GM19463 (cell line): ENCODE data around the gene LRRC28.
A peak's percentile ranks its signal among the peaks of the same experiment; 100 is the strongest.
"Not testable (repeated sequence)": the region's sequence is repeated elsewhere in the genome, so short reads cannot be mapped to it uniquely, and the experiment has no call there.

ENCODE experiments used
- ATAC-seq: cut with Tn5 transposase; IDR thresholded peaks from one replicate; pipeline ENCODE4 v1.9.1; 2021; ENCODE audit warnings: mild to moderate bottlenecking, moderate library complexity; ENCODE audit not compliant: unreplicated experiment

Gene LRRC28

DNA sequence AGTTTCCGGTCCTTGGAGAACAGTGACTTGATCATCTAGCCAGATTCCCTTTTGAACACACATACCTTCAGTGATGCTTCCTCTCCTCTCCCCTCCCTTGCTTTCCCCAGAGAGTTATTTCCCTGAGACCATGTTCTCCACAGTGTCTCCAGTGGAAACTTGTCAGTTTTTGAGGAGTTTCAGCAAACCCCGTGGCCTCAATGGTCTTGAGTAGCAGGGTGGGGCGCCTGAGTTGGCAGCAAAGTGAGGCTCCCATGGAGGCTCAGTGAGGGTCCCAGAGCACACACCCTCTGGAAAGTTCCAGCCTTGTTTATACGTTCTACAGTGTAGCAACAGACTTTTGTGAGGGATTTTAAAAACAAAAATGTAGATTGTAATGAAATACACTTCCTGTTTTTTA is 135.1 kb downstream of the LRRC28 start:
- no peak for ATAC-seq

DNA sequence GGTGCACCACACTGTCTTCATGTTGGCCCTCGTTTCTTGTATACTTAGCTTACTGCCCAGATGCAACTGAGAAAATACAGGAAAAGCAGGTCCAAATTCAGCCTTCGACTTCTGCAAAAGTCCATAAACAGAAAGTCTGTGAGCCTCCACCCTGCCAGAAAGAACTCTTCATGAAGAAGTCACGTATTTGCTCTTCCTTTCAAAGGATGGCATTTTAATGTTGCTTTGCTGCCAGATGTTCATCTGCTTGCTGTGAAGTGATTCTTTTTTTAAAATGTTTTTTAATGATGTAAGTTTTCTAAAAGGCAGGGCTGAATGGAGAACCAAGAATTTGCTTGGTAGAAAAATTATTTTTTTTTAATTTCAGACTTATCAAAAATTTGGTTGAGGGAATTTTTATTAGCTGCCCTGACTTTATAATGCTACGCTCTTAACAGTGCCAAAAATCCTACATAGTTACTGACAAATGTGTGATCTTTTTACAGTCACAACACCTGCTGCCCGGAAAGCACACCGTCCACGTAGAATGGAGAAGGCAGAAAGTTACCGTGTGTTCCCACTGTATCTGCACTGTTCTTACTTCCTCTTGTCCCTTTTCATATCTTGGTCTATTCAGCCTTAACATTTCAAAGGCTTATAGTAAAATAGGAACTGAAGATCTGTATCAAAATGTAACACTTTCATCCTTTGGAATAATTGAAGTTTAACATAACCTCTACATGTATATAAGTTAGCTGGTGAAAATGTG is 136.3 kb downstream of the LRRC28 start:
- ATAC-seq: no peak

DNA sequence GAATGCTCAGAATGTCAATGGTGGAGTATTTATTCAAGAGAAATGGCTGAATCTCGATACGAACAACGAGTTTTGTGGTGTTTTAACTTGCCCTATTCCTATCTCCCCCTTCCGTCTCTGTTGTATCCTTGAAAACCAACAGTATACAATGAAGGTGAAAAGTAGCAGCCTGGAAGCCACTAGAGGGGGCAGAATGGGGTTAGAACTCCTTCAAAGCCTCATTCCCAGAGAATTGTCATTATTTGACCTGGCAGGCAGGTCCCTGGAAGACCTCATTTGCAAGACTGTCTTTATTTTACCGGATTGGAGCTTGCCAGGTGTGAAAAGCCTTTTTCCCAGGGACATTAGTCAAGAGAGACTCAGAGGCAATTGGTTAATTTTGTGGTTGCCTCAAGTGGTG is 139.4 kb downstream of the LRRC28 start:
- no peak for ATAC-seq

DNA sequence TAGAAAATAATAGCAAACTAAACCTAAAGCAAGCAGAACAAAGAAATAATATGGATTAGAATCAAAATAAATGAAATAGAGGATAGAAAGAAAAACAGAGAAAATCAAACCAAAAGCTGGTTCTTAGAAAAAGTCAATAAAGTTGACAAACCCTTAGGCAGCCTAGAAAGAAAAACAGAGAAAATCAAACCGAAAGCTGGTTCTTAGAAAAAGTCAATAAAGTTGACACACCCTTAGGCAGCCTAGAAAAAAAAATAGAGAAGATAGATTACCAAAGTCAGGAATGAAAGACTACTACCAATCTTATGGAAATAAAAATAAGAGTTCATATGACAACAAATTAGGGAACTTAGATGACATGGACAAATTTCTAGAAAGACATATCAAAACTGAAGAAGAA is 142.4 kb downstream of the LRRC28 start:
- ATAC-seq: no peak

DNA sequence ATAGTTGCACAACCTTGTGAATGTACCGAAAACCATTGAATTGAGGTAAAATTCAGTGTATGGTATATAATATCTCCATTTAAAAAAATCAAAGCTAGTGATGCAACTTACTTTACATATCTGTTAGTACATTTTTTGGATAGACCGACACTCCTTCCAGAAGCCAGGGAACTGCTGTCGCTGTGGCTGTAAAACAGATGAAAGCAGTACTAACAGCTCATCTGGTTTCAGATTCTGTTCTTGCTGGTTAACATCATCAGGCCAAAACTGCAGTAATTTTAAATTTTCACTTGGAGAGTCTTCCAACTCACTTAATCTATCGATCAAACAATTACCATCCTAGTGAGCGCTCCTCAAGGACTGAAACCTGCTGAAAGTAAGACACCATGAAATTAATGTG is 145.1 kb downstream of the LRRC28 start:
- no peak for ATAC-seq

DNA sequence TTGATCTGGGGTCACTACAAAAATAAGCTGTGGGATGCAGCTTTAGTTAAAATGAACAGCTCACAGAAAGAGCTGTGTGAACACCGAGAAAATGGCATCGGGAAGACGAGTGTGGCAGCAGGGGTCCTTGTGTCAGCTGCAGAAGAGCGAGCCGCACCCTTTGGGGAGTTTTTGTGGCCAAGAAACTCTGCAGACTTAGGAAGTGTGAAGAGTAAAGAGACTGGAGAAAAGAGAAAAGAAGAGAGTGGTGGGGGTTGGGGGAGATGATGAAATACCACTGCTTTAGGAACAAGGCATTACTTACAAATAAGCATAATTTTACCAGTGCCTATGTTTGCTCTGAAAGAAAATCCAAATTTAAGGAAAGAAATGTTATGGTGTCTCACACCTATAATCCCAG is 147.8 kb downstream of the LRRC28 start:
- no peak for ATAC-seq

DNA sequence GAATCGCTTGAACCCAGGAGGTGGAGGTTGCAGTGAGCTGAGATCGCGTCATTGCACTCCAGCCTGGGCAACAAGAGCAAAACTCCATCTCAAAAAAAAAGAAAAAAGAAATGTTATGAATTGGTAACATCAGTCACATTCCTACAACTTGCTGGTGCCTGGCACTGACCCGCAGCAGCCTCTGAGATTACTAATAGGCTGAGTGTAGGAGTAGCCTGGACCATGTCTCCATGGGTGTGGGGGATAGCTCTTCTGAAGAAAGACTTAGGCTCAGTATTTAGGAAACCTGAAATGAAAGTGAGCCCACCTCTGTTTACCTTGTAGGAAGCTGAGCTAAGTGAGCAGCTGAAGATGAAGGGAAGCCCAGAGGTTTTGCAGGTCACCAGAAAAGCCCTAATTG is 148.3 kb downstream of the LRRC28 start:
- ATAC-seq: no peak

DNA sequence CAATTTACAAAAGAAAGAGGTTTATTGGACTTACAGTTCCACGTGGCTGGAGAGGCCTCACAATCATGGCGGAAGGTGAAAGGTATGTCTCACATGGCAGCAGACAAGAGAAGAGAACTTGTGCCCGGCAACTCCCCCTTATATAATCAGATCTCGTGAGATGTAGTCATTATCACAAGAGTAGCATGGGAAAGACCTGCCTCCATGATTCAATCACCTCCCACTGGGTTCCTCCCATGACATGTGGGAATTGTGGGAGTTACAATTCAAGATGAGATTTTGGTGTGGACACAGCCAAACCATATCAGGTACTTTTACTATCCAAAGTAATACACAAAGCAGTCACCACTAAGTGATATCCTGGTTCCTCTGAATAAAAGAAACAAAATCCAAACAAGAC is 149.9 kb downstream of the LRRC28 start:
- not testable (repeated sequence) for ATAC-seq

DNA sequence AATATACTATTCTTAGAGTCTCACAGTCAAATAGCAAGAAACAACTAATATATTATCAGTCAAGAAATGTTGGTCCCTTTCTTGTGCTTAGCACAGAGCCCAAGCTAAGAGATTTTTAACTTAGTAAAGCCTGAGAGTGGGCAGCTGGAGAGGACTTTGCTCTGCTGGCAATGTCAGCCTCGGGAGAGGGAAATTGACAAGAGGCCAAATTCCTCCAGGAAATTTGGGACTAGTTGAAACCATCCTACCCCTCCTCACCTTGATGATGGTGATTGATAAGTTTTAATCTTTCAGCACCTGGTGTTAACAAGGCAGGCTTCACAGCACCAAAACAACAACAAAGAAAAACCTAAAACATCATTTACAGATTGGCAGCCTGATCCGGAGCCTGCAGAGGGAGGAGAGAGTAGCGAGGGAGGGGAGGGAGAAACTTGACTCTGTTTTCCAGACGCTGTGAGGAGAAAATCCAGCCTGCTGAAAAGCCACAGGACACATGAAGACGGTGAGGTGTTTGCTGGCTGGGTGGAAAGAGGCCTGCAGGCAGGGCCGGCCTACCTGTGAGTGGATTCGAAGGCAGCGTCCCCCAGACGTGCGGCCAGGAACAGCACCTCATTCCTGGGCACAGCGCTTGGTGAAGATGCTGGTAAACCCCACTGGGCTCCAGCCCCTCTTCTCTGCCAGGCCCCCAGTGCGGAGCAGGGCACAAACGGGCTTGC is 150.9 kb downstream of the LRRC28 start:
- ATAC-seq: no peak

DNA sequence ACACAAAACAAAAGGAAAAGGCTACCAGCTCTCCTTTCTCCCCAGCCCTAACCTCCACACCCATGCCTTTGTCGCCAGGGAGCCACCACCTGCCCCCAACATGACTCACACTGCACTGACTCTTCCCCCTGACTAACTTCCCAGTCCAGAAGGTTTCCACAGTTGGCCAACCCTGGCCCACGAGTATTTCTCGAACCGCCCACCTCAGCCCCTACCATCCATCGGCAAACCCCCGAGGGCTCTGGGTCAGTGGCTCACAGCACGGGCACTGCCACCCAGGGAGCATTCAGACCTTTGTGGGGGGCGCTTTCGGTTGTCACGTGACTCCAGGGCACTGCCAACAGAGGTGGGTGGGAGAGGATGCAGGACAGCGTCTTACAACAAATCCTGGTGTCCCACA is 152.3 kb downstream of the LRRC28 start:
- ATAC-seq: no peak

DNA sequence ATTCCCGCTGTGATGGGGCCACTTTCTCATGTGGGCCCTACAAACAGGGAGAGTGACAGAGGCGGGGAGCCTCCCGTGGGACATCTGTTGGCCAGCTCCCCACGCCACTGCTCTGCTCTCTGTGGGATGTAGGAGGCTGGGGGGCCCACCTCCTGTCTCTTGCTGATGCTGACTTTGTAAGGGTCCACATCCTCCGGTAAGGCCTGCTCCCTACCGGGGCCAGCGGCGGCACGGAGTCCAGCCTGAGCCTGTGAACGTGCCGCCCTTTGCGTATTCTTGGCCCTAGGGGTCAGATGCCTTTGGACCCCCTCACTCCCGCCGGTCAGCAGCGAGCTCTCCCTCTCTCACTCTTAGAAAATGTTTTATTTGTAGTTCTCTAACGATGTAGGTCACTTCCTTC is 153.2 kb downstream of the LRRC28 start:
- no peak for ATAC-seq

DNA sequence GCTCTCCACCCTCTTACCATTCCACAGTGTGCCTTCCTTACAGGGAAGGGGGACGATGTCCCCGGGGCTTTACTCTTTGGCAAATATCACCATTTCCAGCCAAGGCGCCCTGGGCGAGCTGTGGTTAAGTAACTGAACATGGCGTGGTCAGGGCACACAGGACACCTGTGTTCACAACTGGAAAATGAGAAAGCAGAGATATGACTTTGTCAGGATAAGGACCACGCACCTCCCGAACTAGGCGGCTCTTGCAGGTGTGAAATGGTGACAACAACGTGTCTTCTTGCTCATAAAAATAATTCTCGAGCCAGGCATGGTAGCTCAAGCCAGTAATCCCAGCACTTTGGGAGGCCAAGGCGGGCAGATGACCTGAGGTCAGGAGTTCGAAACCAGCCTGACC is 154.8 kb downstream of the LRRC28 start:
- ATAC-seq: no peak

DNA sequence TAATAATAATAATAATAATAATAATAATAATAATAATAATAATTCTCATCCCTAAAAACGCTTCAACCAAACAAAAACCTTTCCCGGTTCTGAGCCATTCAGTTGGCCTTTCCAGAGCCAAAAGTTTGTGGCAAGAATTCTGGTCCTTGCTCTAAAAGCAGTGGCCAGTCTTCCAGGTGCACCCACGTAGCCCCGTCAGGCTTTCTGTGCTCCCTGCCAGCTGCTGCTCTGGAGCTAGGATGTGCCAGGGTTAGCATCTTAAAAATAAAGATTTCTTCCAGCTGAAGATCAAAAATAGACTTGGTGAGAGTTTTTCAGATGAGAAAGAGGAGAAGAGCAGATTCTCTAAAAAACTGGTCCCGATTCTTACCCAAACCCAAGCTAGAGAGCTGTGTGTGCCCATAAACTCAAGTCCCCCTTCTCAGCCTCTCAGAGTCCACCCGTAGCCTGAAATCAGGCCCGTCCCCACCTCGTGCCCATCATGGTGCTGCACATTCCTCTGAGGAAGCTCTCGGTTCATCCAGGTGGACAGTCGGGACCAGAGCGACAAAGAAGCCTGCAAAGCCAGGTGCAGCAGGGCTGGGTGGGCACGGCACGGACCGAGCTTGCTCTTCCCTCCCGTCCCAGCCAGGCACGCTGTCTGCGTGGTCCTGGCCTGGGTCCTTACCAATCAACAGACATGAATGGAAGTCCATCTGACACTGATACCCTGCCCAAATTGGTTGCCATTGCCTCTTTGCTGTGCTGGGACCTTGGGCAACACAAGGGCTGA is 155.6 kb downstream of the LRRC28 start:
- no peak for ATAC-seq

DNA sequence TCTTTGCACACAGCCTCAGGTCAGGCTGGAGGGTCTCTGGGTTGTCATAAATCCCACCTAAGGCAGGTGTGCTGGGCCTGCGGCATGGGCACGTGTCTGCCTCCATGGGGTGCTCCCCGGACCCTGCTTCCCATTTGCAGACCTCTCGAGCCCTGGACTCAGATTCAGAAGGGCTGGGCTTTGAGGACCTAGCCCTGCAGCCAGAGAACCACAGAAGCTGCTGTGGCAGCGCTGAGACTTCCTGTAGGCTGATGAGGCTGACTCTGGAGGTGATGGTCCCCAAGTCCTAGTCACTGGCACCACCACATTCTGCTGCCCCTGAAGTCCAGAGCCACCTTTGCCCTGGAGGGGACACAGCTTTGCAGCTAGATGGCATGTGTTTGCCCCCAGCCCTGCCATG is 156.4 kb downstream of the LRRC28 start:
- ATAC-seq: no peak

DNA sequence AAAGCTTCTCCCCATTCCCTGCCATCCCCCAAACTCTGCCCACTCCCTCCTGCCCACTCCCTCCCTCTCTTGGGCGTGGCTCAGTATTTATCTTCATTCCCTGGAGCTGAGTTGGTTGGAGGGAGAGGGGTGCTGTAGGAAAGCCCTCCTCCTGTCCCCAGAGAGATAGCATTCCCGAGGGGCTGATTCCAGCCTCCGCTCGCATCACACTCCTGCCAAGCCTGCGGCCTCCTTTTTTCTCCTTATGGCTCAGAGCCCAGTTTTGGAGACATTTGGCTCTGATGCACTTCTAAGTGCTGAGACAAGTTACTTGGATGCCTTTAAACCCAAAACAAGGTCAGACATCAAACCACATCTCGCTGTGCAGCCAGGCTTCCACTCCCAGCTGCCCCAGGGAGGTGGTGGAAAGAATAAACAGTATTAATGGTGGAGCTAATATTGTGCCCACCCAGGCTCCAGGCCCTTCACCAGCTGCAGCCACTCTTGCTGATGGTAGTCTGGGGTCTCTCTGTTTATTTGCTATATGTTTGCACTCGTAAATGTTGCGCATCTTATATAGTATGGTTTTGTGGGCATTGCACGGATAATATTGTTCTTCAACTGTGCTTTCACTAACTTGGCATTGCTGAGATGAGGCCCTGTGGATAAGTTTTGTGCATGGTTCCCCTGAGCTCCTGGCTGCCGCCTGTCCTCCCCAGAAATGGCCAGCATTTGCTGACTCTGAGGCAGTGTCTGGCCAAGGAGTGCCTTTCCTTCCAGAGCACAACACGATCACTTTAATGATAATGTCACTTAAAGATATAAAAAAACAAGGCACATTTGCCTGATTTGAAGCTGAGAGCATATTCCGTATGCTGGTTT is 157.2 kb downstream of the LRRC28 start:
- no peak for ATAC-seq

DNA sequence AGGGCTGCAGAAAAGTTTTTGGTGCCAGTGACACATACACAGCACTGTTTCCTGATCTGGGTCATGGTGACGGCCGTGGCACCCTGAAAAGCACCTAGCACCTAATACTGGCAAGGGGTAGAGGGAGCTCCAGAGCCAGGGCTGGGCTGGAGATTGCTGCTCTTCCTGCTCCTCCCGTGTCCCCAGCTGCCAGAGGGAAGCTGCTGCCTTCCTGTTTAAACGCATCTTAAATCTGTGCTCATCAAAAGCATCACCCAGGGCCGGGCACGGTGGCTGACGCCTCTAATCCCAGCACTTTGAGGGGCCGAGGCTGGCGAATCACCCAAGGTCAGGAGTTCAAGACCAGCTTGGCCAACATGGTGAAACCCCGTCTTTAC is 157.8 kb downstream of the LRRC28 start:
- peak; percentile 48 for ATAC-seq

DNA sequence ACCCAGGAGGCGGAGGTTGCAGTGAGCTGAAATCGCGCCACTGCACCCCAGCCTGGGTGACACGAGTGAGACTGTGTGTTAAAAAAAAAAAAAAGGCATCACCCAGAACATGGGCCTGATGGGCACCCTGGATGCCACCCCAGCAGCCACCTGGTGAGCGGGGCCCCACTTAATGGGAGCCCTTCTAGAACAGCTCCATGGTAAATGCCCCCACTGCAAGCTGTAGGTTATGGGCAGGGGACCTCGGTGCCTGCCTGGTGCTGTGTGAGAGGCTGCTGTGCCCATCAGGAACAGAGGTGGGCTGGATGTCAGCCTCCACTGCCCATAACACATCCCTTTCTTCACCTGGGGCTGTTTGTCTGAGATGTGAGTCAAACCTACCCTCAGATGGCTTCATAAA is 158.3 kb downstream of the LRRC28 start:
- no peak for ATAC-seq

DNA sequence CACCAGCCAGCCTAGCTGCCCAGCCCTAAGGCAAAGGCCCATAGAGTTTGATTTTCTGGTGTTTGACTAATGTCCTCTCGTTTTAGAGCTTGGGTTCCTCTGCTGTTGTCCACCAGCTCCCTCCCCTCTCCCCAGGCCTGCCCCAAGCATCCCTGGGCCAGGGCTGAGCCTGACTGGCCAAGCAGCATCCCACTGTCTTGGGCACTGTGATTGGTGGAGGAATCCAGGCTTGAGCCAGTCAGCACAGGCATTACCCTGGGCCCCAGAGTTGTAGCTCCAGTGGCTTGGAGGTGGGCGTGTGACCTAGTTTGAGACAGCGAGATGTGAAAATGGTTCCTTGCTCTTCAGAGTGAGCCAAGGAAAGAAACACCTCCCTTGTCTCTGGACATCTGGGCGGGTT is 159.2 kb downstream of the LRRC28 start:
- ATAC-seq: no peak

DNA sequence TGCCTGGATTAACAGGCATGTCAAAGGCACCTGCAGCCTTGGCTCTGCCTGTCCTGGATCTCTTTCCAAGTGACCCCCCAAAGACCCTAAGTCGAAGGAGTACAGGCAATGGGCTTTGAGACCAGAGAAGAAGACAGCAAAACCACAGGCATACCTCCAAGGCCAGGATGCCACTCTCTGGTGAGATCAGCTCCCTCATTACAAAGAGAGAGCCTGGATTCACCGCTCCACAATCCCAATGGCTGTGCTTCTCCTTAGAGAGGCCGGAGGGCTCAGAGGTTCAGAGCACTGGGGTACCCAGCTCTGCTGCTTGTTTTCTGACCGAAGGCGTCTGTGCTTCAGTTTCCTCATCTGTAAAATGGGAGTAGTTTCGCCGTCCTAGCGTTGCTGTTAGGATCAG is 160.0 kb downstream of the LRRC28 start:
- no peak for ATAC-seq

DNA sequence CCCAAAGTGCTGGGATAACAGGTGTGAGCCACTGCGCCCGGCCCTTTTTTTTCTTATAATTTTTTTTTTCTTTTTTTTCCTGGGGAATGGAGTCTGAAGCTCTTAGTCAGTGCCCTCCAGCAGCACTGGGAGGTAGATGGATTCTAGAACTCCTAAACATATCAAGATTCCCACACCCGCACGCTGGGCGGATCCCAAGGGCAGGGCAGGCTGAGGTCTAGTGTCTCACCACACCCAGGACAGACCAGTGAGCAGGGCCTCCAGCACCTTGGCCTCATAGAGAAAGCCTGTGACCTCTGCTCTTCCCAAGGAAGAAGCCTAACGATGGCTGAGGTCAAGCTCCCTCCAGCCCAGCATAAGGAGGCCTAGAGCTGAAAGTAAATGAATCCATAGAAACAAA is 160.8 kb downstream of the LRRC28 start:
- no peak for ATAC-seq

DNA sequence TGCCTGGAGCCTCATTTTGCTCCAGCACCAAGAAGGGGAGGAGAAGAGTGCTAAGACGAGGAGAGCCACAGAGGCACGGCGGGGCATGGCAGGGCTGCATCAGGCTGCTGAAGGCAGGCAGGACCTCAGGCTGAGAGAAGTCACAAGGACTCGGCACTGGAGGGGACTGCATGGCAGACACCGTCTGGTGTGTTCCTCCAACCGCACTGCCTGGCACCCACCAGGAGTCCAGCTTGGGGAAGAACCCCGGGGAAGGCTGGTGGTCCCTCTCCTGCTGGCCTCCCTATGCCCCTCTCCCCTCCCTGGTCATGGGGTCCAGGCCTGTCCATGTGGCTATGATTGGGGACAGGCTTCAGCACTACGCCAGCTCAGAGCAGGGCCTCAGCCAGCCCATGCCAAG is 161.3 kb downstream of the LRRC28 start:
- no peak for ATAC-seq
